NCI-H146 treated with DMSO at 0.1 percent for 48 hours (cell line): ENCODE data around the gene ILKAP.

Experiments
- DNase-seq: peaks from one replicate; lab custom pipeline; 2025; ENCODE audit not compliant: unreplicated experiment; lab: John Stamatoyannopoulos, UW

Gene ILKAP

GRCh38 chr2:238125127-238125885 is 78.2 kb downstream of the ILKAP start:
- no peak for DNase-seq

DNA sequence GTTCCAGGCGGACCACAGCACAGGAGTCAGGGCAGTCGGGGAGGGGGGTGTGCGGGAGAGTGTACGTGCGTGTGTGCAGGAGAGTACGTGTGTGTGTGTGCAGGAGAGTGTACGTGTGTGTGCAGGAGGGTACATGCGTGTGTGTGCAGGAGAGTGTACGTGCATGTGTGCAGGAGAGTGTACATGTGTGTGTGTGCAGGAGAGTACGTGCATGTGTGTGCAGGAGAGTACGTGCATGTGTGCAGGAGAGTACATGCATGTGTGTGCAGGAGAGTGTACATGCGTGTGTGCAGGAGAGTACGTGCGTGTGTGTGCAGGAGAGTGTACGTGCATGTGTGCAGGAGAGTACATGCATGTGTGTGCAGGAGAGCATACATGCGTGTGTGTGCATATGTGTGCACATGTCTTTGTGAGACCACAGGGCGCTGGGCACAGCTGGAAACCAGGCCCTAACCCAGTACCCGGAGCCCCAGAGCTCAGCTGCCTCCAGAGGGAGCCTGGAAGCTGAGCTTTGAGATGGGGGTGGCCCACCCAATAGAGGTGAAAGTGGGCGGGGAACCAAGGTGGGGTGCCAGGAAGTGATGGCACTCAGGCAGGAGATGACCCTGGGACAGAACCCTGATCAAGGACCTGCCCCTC is 78.9 kb downstream of the ILKAP start:
- no peak for DNase-seq

GRCh38 chr2:238123991-238124470 is 79.5 kb downstream of the ILKAP start:
- no peak for DNase-seq

- no peak for DNase-seq
These were observed 80.1 kb downstream of the ILKAP start for GRCh38 chr2:238123218-238123971.

DNA sequence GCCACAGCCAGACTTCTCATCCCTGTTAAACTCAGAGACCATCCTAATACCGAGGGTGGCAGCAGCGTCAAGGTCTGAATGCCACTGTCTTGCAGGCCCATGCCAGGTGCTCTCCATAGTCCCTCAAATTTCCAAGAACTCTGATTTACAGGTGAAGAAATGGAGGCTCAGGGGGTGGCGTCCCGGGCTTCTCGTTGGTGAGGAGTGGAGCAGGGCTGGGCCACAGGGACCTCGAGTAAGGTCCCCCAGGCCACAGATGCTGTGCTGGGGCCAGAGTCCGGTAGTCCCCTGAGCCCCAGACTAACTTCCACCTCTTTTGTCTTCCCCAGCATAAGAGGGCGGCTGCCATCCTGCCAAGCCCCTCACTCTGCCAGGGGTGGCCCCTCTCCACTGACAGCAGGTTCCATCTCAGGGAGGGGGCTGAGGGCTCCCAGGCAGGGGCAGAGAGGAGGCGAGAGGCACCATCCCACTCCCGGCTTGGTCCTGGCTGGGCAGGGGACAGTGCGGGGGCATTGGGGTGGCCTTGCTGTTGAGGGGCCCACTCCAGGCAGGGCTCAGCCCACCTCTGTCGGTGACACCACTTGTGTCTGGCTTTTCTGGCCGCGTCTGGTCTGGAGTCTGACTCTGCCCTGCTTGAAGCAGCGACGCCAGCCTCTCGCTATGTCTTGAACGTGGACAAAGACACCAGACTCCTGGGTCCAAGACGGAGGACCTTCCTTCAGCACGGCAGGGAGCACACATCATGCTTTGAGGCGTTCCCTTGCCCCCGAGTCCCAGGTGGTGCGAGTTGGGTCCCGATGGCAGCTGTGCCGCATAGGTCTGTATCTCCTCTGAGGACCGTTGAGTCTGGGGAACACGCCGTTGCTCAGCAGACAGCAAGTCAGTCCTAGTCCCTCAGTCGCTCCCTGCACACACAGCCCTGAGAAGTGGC is 80.9 kb downstream of the ILKAP start:
- DNase-seq: no peak

GRCh38 chr2:238121511-238122286 is 81.8 kb downstream of the ILKAP start:
- no peak for DNase-seq

DNA sequence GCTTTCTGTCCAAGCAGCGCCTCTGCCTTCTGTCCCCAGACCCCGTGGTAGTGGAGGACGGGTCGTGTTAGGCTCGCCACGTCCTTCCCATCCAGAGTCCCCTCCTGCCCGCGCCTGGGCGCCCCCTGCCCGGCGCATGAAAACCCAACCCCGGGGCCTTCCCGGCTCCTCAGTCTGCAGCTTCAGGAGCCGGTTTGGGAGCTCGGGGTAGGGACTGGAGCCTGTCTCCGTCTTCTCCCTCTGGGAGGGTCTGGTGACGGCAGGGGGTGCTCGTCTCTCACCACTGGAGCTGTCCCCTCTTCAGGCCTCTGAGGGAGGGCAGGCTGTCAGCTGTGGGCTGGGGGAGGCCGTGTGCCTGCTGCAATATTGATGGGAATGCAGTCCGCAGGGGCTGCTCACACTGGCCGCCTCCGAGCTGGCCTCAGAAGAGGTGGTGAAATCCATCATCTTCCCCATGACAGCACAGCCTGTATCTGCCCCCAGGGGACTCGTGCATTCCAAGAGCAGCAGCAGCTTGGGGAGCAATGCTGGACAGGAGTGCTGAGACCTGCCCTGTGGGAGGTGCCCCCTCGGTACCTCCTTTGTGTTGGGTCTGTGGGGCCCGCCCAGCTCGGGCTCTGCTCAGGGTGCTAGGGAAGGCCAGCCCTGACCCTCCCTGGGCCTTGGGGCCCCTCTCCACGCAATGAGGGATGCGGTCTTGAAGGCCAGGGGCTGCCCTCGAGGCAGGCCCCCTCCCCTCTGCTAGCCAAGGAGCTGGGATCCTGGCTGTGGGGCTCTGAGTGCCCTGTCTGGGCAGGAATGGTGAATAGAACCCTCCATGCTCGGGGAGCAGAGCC is 82.8 kb downstream of the ILKAP start:
- DNase-seq: no peak
